HS-27A (cell line): ENCODE results near the gene CCNB1IP1.
"Not testable (repeated sequence)": the region's sequence is repeated elsewhere in the genome, so short reads cannot be mapped to it uniquely, and the experiment has no call there.

ENCODE experiments used
- DNase-seq: peaks from one replicate; pipeline ENCODE4 v3.0.0-alpha.2; 2012; ENCODE audit warnings: low read depth, missing footprints

Gene CCNB1IP1

GRCh38 chr14:20332431-20332787 lies 670 bp downstream of the CCNB1IP1 start:
- no peak for DNase-seq

GRCh38 chr14:20331053-20331613 lies 1.9 kb downstream of the CCNB1IP1 start:
- DNase-seq = no peak

- no peak for DNase-seq
Observed at GRCh38 chr14:20329355-20329754, 3.7 kb downstream of the CCNB1IP1 start.

GRCh38 chr14:20328705-20329104 lies 4.4 kb downstream of the CCNB1IP1 start:
- no peak for DNase-seq

GRCh38 chr14:20327005-20327869 lies 5.8 kb downstream of the CCNB1IP1 start:
- peak; percentile 56 for DNase-seq

GRCh38 chr14:20317720-20318119 lies 15.4 kb downstream of the CCNB1IP1 start:
- DNase-seq = no peak

GRCh38 chr14:20314026-20314425 lies 19.1 kb downstream of the CCNB1IP1 start:
- DNase-seq = no peak

GRCh38 chr14:20306079-20306423 lies 27.0 kb downstream of the CCNB1IP1 start:
- DNase-seq = no peak

GRCh38 chr14:20305265-20306078 lies 27.6 kb downstream of the CCNB1IP1 start, which contains the start of gene TTC5:
Gene TTC5 (minus strand): TSS chr14:20305951. CDS start chr14:20305937, 14 bp downstream.
- DNase-seq = peak; percentile 96

GRCh38 chr14:20302042-20302755 lies 30.9 kb downstream of the CCNB1IP1 start:
- DNase-seq = no peak

GRCh38 chr14:20295067-20295466 lies 38.0 kb downstream of the CCNB1IP1 start:
- no peak for DNase-seq

- no peak for DNase-seq
Observed at GRCh38 chr14:20294636-20295035, 38.4 kb downstream of the CCNB1IP1 start.

- not testable (repeated sequence) for DNase-seq
Observed at GRCh38 chr14:20281998-20282397, 51.1 kb downstream of the CCNB1IP1 start.

- DNase-seq = not testable (repeated sequence)
Observed at GRCh38 chr14:20280265-20280664, 52.8 kb downstream of the CCNB1IP1 start.

- DNase-seq = no peak
Observed at GRCh38 chr14:20278414-20278813, 54.7 kb downstream of the CCNB1IP1 start.

- no peak for DNase-seq
Observed at GRCh38 chr14:20277409-20277808, 55.7 kb downstream of the CCNB1IP1 start.

GRCh38 chr14:20274062-20274461 lies 59.0 kb downstream of the CCNB1IP1 start:
- DNase-seq = no peak

- not testable (repeated sequence) for DNase-seq
Observed at GRCh38 chr14:20264361-20264760, 68.7 kb downstream of the CCNB1IP1 start.

- no peak for DNase-seq
Observed at GRCh38 chr14:20262642-20263128, 70.4 kb downstream of the CCNB1IP1 start.
